ENCODE measurements around the gene TEX19.
"Not testable (repeated sequence)": the region's sequence is repeated elsewhere in the genome, so short reads cannot be mapped to it uniquely, and the experiment has no call there.

The TEX19 gene

GRCh38 chr17:82411396-82412053 is 52.5 kb downstream of the TEX19 start:
- DNase-seq (ENCODE audit: low spot score) = no peak

GRCh38 chr17:82412081-82412480 is 53.0 kb downstream of the TEX19 start:
- DNase-seq (ENCODE audit: low spot score) = not testable (repeated sequence)

- DNase-seq (ENCODE audit: low spot score) = no peak
Observed at GRCh38 chr17:82412535-82413520, 53.8 kb downstream of the TEX19 start.

All from putamen (tissue), 1 donor.